Muscle layer of colon (tissue), 2 donors: ENCODE data around the gene ASPHD2.
"Not testable (repeated sequence)": the region's sequence is repeated elsewhere in the genome, so short reads cannot be mapped to it uniquely, and the experiment has no call there.

Source experiments
- H3K27ac ChIP-seq: one replicate; pipeline ENCODE4 v1.7.0; 2013; ENCODE audit warnings: low read depth, mild to moderate bottlenecking, low read length, moderate library complexity
- H3K27me3 ChIP-seq, 2 donors: one replicate each; pipeline ENCODE4 v1.7.0; 2013; ENCODE audit warnings: low read length in 2 of 2, mild to moderate bottlenecking in 2 of 2; ENCODE audit not compliant: insufficient read depth in 2 of 2, control insufficient read depth in 1 of 2
- H3K36me3 ChIP-seq: one replicate; pipeline ENCODE4 v1.7.0; 2013; ENCODE audit warnings: mild to moderate bottlenecking, low read length; ENCODE audit not compliant: insufficient read depth
- H3K4me1 ChIP-seq: one replicate; pipeline ENCODE4 v1.7.0; 2013; ENCODE audit warnings: mild to moderate bottlenecking, low read length; ENCODE audit not compliant: insufficient read depth
- H3K4me3 ChIP-seq, 2 donors: one replicate each; pipeline ENCODE4 v1.7.0; 2013; ENCODE audit warnings: low read length in 2 of 2, low read depth in 1 of 2, mild to moderate bottlenecking in 1 of 2, moderate library complexity in 1 of 2
- H3K9ac ChIP-seq: one replicate; pipeline ENCODE4 v1.7.0; 2013; ENCODE audit warnings: low read length
- H3K9me3 ChIP-seq: one replicate; pipeline ENCODE4 v1.7.0; 2013; ENCODE audit warnings: mild to moderate bottlenecking, low read length
- donor health status: abdominal sarcoma.
- donor health status: Adenocarcinoma of cecum.

Gene ASPHD2

GRCh38 chr22:26437694-26438392 is 8.8 kb downstream of the ASPHD2 start:
- Histone ChIP-seq H3K9me3 (no peaks in the 10 kb centered on the region), H3K27ac (no peak overlapping the region), H3K36me3 (no peaks in the 10 kb centered on the region), H3K9ac (no peak overlapping the region), H3K4me3 (no peak overlapping the region), H3K27me3 (no peaks in the 10 kb centered on the region), H3K4me1 (no peaks in the 10 kb centered on the region)

- H3K9me3 ChIP-seq, H3K27me3 ChIP-seq, H3K9ac ChIP-seq, H3K36me3 ChIP-seq, H3K4me1 ChIP-seq, H3K27ac ChIP-seq, H3K4me3 ChIP-seq: not testable (repeated sequence)
Observed at GRCh38 chr22:26438776-26439175, 9.7 kb downstream of the ASPHD2 start.

GRCh38 chr22:26439559-26439958 is 10.5 kb downstream of the ASPHD2 start:
- Histone ChIP-seq H3K4me1 (no peaks in the 10 kb centered on the region), H3K4me3 (no peak overlapping the region), H3K27ac (no peak overlapping the region), H3K9me3 (no peaks in the 10 kb centered on the region), H3K9ac (no peak overlapping the region), H3K27me3 (no peaks in the 10 kb centered on the region), H3K36me3 (no peaks in the 10 kb centered on the region)

GRCh38 chr22:26442086-26442756 is 13.2 kb downstream of the ASPHD2 start:
- H3K4me1 ChIP-seq, result peaks cover 6% of the 10 kb centered on the region
- no peak overlapping the region for H3K4me3 ChIP-seq
- no peaks in the 10 kb centered on the region for H3K36me3 ChIP-seq
- H3K27me3 ChIP-seq, result no peaks in the 10 kb centered on the region
- no peaks in the 10 kb centered on the region for H3K9me3 ChIP-seq
- no peak overlapping the region for H3K9ac ChIP-seq
- H3K27ac ChIP-seq, result no peak overlapping the region

GRCh38 chr22:26443901-26444690 is 15.0 kb downstream of the ASPHD2 start:
- no peak overlapping the region for H3K27ac ChIP-seq
- no peak overlapping the region for H3K4me3 ChIP-seq

GRCh38 chr22:26444777-26445176 is 15.7 kb downstream of the ASPHD2 start:
- Histone ChIP-seq H3K4me3 (no peak overlapping the region), H3K36me3 (no peaks in the 10 kb centered on the region), H3K4me1 (peaks cover 14% of the 10 kb centered on the region), H3K9ac (no peak overlapping the region), H3K27me3 (no peaks in the 10 kb centered on the region), H3K27ac (no peak overlapping the region), H3K9me3 (no peaks in the 10 kb centered on the region)

More at GRCh38 chr22:26443901-26444690, 15.0 kb downstream of the ASPHD2 start:
- H3K9me3 ChIP-seq, result no peaks in the 10 kb centered on the region
- no peaks in the 10 kb centered on the region for H3K36me3 ChIP-seq
- peaks cover 14% of the 10 kb centered on the region for H3K4me1 ChIP-seq
- H3K9ac ChIP-seq, result no peak overlapping the region
- no peaks in the 10 kb centered on the region for H3K27me3 ChIP-seq

- no peaks in the 10 kb centered on the region for H3K9me3 ChIP-seq
- H3K27ac ChIP-seq, result no peak overlapping the region
- H3K4me1 ChIP-seq, result peaks cover 14% of the 10 kb centered on the region
- H3K4me3 ChIP-seq, result no peak overlapping the region
- peaks cover 5% of the 10 kb centered on the region for H3K36me3 ChIP-seq
- H3K27me3 ChIP-seq, result no peaks in the 10 kb centered on the region
- H3K9ac ChIP-seq, result no peak overlapping the region
Observed at GRCh38 chr22:26445577-26446275, 16.7 kb downstream of the ASPHD2 start.

GRCh38 chr22:26446808-26447515 is 17.9 kb downstream of the ASPHD2 start:
- Histone ChIP-seq H3K27ac (peak overlapping the region; percentile 24), H3K4me1 (peaks cover 14% of the 10 kb centered on the region), H3K27me3 (no peaks in the 10 kb centered on the region), H3K9me3 (no peaks in the 10 kb centered on the region), H3K4me3 (peak overlapping the region in 1 of 2 donors; percentile 34), H3K9ac (no peak overlapping the region), H3K36me3 (peaks cover 17% of the 10 kb centered on the region)

GRCh38 chr22:26447584-26448329 is 18.7 kb downstream of the ASPHD2 start:
- peaks cover 14% of the 10 kb centered on the region for H3K4me1 ChIP-seq
- no peaks in the 10 kb centered on the region for H3K27me3 ChIP-seq
- no peak overlapping the region for H3K9ac ChIP-seq
- H3K27ac ChIP-seq, result no peak overlapping the region
- peak overlapping the region in 1 of 2 donors; percentile 34 for H3K4me3 ChIP-seq
- peaks cover 25% of the 10 kb centered on the region for H3K36me3 ChIP-seq
- H3K9me3 ChIP-seq, result no peaks in the 10 kb centered on the region

GRCh38 chr22:26448334-26448733 is 19.3 kb downstream of the ASPHD2 start:
- Histone ChIP-seq H3K9me3 (no peaks in the 10 kb centered on the region), H3K4me1 (peaks cover 14% of the 10 kb centered on the region), H3K27ac (no peak overlapping the region), H3K4me3 (no peak overlapping the region), H3K27me3 (no peaks in the 10 kb centered on the region), H3K9ac (no peak overlapping the region), H3K36me3 (peaks cover 31% of the 10 kb centered on the region)
